Measurements from ENCODE around the gene LTA4H. TPM values are rescaled to one million over a fixed set of nuclear protein-coding genes. Genes with fewer than 3 reads are reported as not detected.

Gene LTA4H
- total and polyA plus RNA-seq, 2 experiments from 2014 or later = 35.0 to 90.5 TPM

DNA sequence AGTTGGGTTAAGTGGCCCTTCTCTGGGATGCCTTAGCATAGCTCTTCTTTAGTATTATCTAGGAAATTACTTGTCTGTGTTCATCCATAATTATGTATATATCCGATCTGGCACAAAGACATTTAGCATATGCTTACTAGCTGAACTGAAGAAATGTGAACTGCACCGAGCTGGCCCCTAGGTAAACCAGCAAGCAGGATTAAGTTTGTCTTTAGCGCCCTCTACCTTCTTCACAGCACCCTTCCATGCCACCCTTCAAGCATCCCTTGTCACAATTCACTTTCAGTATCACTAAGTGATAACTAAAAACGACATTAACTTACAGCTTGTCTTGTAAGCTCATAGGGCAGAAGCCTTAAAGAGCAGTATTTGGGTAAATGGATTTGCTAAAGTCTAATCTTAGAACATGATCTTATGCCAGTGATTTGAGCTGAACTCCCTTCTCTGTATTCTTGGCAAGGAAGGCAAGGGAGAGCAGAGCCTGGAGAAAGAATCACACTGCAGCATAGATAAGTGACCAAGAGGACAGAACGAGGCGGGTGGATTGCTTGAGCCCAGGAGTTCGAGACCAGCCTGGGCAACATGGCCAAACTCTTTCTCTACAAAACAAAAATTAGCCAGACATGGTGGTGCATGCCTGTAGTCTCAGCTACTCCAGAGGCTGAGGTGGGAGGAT lies 36.6 kb downstream of the LTA4H start:
- DNase-seq (ENCODE audit: low spot score) = peak; percentile 84
- Histone ChIP-seq H3K79me2 (no peaks in the 10 kb centered on the region), H3K27ac (no peak overlapping the region), H3K4me2 (no peak overlapping the region), H3K4me3 (no peak overlapping the region), H3K36me3 (replicated peaks; ENCODE audit: insufficient read depth, low read depth) (no peaks in the 10 kb centered on the region), H4K20me1 (ENCODE audit: insufficient read depth, poor library complexity, severe bottlenecking) (no peaks in the 10 kb centered on the region), H3K4me1 (ENCODE audit: insufficient read depth) (no peaks in the 10 kb centered on the region), H2AFZ (no peak overlapping the region), H3K9me2 (replicated peaks; ENCODE audit: insufficient read depth) (no peaks in the 10 kb centered on the region), H3K27me3 (no peaks in the 10 kb centered on the region), H3K9me3 (ENCODE audit: low read depth) (no peaks in the 10 kb centered on the region)
- TF ChIP-seq, protein P1, sequence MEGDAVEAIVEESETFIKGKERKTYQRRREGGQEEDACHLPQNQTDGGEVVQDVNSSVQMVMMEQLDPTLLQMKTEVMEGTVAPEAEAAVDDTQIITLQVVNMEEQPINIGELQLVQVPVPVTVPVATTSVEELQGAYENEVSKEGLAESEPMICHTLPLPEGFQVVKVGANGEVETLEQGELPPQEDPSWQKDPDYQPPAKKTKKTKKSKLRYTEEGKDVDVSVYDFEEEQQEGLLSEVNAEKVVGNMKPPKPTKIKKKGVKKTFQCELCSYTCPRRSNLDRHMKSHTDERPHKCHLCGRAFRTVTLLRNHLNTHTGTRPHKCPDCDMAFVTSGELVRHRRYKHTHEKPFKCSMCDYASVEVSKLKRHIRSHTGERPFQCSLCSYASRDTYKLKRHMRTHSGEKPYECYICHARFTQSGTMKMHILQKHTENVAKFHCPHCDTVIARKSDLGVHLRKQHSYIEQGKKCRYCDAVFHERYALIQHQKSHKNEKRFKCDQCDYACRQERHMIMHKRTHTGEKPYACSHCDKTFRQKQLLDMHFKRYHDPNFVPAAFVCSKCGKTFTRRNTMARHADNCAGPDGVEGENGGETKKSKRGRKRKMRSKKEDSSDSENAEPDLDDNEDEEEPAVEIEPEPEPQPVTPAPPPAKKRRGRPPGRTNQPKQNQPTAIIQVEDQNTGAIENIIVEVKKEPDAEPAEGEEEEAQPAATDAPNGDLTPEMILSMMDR (IDR thresholded peaks at IDR 0.05; ENCODE audit: poor library complexity) = peak; percentile 80
- TF ChIP-seq EZH2phosphoT487 (IDR thresholded peaks at IDR 0.05; ENCODE audit: low read depth, severe bottlenecking, unreplicated experiment) (no peak), EZH2 (IDR thresholded peaks at IDR 0.05; ENCODE audit: borderline replicate concordance) (no peak)
- 39% methylated on average over 7 of the region's 7 CpGs for WGBS (ENCODE audit: low lambda C conversion rate, missing lambda C conversion rate)

DNA sequence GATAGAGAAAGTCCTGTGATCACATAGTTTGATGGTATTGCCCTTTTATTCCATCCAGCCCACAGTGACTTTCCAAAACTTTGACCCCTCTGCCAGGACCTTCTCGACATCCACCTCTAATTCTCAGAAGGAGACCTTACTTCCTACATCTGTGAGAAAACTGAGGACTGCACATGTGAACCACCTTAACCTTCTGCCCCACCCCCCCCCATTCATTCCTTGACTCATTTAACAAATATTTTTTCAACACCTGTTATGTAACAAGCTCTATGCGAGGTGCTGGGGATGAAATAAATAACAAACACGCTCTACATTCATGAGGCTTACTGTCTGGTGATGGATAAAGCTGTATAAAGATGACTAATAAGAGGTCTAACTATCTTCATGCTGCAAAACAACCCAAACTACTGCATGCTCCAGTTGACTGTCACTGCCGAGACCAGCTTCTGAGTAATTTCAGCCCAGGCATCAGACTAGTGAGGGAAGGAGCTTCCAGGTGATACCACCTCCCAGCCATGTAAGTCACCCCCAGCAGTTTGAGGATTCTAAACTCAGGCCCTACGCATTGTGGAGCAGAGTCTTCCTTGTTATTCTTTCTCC lies 37.4 kb downstream of the LTA4H start:
- H3K27me3 ChIP-seq = no peaks in the 10 kb centered on the region
- no peaks in the 10 kb centered on the region for H3K9me2 ChIP-seq (replicated peaks; ENCODE audit: insufficient read depth)
- H3K4me2 ChIP-seq = no peak overlapping the region
- 92% methylated on average over 5 of the region's 5 CpGs for WGBS (ENCODE audit: low lambda C conversion rate, missing lambda C conversion rate)
- DNase-seq (ENCODE audit: low spot score) = no peak
- TF ChIP-seq EZH2 (IDR thresholded peaks at IDR 0.05; ENCODE audit: borderline replicate concordance) (no peak), EZH2phosphoT487 (IDR thresholded peaks at IDR 0.05; ENCODE audit: low read depth, severe bottlenecking, unreplicated experiment) (no peak)
- TF ChIP-seq, protein P1 (IDR thresholded peaks at IDR 0.05; ENCODE audit: poor library complexity) = no peak
- no peaks in the 10 kb centered on the region for H4K20me1 ChIP-seq (ENCODE audit: insufficient read depth, poor library complexity, severe bottlenecking)
- H2AFZ ChIP-seq = no peak overlapping the region
- H3K4me1 ChIP-seq (ENCODE audit: insufficient read depth) = no peaks in the 10 kb centered on the region
- H3K27ac ChIP-seq = no peak overlapping the region
- no peaks in the 10 kb centered on the region for H3K79me2 ChIP-seq
- H3K36me3 ChIP-seq (replicated peaks; ENCODE audit: insufficient read depth, low read depth) = no peaks in the 10 kb centered on the region
- H3K4me3 ChIP-seq = no peak overlapping the region
- no peaks in the 10 kb centered on the region for H3K9me3 ChIP-seq (ENCODE audit: low read depth)

DNA sequence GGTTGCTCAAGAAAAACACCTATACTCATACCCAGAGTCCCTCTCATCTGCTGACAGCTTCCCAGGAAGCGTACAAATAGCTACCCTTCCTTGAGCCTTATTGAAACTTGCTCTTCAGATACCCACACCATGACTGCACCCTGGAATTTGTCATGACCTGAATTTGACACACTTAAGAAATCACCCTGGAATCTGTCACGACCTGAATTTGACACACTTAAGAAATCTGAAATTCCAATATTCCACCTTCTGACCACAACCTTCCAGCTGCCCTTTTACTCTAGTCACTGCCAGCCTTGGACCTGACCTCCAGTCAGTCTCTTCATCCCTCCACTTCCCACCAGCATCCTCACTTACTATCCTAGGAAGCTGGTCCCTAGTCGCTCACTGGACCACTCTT lies 38.1 kb downstream of the LTA4H start:
- no peak overlapping the region for H3K4me2 ChIP-seq
- H4K20me1 ChIP-seq (ENCODE audit: insufficient read depth, poor library complexity, severe bottlenecking) = no peaks in the 10 kb centered on the region
- H3K27ac ChIP-seq = no peak overlapping the region
- TF ChIP-seq EZH2phosphoT487 (IDR thresholded peaks at IDR 0.05; ENCODE audit: low read depth, severe bottlenecking, unreplicated experiment) (no peak), EZH2 (IDR thresholded peaks at IDR 0.05; ENCODE audit: borderline replicate concordance) (no peak)
- TF ChIP-seq, protein P1 (IDR thresholded peaks at IDR 0.05; ENCODE audit: poor library complexity) = no peak
- H3K9me2 ChIP-seq (replicated peaks; ENCODE audit: insufficient read depth) = no peaks in the 10 kb centered on the region
- WGBS (ENCODE audit: low lambda C conversion rate, missing lambda C conversion rate) = 92% methylated on average over 3 of the region's 3 CpGs
- H3K9me3 ChIP-seq (ENCODE audit: low read depth) = no peaks in the 10 kb centered on the region
- no peak overlapping the region for H3K4me3 ChIP-seq
- no peaks in the 10 kb centered on the region for H3K4me1 ChIP-seq (ENCODE audit: insufficient read depth)
- no peaks in the 10 kb centered on the region for H3K27me3 ChIP-seq
- H2AFZ ChIP-seq = no peak overlapping the region
- no peaks in the 10 kb centered on the region for H3K79me2 ChIP-seq
- no peak for DNase-seq (ENCODE audit: low spot score)
- no peaks in the 10 kb centered on the region for H3K36me3 ChIP-seq (replicated peaks; ENCODE audit: insufficient read depth, low read depth)
